ENCODE data around the gene C19orf67.
"Not testable (repeated sequence)": the region's sequence is repeated elsewhere in the genome, so short reads cannot be mapped to it uniquely, and the experiment has no call there.

The C19orf67 gene

GRCh38 chr19:14055396-14055795, 30.2 kb downstream of the C19orf67 start:
- no peak for DNase-seq

- no peak for DNase-seq
These were observed 30.9 kb downstream of the C19orf67 start for GRCh38 chr19:14054721-14055120.

- DNase-seq = no peak
These were observed 31.5 kb downstream of the C19orf67 start for GRCh38 chr19:14054099-14054498.

DNA sequence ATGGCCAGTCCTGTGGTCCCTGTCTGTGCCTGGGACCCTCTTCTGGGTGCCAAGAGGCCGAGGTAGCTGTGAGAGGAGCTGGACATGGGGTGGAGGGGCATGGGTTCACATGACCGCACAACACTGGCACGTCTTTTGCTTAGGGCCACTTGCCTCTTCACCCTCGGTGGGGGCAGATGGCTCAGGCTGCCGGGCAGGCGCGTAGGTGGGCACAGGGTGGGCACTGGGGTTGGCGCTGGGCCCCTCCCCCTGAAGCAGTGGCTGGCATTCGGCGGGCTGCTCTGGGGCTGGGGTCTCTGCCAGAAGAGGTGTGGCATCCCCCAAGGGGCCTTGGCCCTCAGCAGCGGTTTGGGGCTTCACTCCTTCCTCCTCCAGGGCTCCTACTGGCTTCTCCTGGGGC, 32.1 kb downstream of the C19orf67 start:
- no peak for DNase-seq

GRCh38 chr19:14053032-14053431, 32.6 kb downstream of the C19orf67 start:
- no peak for DNase-seq

GRCh38 chr19:14052470-14052869, 33.1 kb downstream of the C19orf67 start:
- no peak for DNase-seq

GRCh38 chr19:14051980-14052379, 33.6 kb downstream of the C19orf67 start:
- no peak for DNase-seq

DNA sequence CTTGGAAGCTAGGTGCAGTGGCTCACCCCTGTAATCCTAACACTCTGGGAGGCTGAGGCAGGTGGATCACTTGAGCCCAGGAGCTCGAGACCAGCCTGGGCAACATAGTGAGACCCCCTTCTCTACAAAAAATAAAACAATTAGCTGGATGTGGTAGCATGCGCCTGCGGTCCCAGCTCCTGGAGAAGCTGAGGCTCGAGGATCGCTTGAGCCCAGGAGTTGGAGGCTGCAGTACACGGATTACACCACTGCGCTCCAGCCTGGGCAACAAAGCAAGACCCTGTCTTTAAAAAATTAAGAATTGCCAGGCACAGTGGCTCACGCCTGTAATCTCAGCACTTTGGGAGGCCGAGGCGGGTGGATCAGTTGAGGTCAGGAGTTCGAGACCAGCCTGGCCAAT, 34.6 kb downstream of the C19orf67 start:
- DNase-seq = not testable (repeated sequence)

- DNase-seq = no peak
These were observed 35.1 kb downstream of the C19orf67 start for GRCh38 chr19:14050512-14050911.

GRCh38 chr19:14048443-14049153, 37.0 kb downstream of the C19orf67 start:
- peak; percentile 85 to 88 for DNase-seq

DNA sequence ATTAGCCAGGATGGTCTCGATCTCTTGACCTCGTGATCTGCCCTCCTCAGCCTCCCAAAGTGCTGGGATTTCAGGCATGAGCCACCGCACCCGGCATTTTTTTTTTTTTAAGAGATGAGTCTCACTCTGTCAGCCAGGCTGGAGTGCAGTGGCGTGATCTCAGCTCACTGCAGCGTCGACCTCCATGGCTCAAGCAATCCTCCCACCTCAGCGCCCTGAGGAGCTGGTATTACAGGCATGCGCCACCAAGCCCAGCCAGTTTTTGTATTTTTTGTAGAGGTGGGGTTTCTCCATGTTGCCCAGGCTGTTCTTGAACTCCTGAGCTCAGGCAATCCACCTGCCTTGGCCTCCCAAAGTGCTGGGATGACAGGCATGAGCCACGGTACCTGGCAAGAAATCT, 37.7 kb downstream of the C19orf67 start:
- not testable (repeated sequence) for DNase-seq

GRCh38 chr19:14042659-14043608, 42.6 kb downstream of the C19orf67 start:
- DNase-seq = not testable (repeated sequence)

DNA sequence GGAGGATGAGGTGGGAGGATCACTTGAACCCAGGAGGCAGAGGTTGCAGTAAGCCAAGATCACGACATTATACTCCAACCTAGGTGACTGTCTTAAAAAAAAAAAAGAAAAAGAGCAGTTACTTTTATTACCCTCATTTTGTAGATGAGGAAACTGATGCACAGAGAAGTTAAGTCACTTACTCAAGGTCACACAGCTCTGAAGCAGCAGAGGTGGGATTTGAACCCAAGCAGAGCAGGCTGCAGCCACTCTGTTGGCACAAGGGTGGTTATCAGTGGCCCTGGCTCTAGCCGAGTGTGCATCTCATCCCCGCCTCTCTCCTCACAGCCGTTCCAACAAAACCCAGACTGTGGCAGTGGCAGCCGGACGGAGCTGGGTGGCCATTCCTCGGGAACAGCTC, 46.4 kb downstream of the C19orf67 start:
- no peak for DNase-seq

- no peak for DNase-seq
These were observed 49.9 kb downstream of the C19orf67 start for GRCh38 chr19:14035706-14036105.

DNA sequence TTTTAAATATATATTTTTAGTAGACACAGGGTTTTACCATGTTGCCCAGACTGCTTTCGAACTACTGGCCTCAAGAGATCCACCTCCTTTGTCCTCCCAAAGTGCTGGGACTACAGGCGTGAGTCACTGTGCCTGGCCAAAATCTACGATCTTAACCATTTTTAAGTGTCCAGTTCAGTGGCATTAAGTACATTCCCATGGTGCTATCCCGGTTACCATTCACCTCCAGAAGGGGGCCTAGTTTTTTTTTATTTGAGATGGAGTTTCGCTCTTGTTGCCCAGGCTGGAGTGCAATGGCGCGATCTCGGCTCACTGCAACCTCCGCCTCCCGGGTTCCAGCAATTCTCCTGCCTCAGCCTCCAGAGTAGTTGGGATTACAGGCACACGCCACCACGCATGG, 50.4 kb downstream of the C19orf67 start:
- DNase-seq = not testable (repeated sequence)

DNA sequence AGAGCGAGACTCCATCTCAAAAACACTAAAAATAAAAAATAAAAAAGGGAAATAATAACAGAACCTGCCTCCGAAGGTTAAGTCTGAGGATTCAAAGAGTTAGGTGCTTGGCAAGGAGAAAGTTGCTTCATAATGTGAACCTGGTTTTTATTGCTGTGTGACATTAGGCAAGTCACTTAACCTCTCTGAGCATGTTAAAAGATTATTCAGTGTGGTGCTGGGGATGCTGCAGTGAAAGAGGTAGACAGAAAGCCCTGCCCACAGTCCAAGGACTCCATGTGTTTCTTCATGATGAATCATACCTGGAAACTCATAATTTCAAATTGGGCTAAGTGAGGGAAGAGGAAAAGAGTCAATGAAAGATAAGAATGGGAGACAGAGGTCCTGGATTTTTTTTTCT, 51.6 kb downstream of the C19orf67 start:
- no peak for DNase-seq

DNA sequence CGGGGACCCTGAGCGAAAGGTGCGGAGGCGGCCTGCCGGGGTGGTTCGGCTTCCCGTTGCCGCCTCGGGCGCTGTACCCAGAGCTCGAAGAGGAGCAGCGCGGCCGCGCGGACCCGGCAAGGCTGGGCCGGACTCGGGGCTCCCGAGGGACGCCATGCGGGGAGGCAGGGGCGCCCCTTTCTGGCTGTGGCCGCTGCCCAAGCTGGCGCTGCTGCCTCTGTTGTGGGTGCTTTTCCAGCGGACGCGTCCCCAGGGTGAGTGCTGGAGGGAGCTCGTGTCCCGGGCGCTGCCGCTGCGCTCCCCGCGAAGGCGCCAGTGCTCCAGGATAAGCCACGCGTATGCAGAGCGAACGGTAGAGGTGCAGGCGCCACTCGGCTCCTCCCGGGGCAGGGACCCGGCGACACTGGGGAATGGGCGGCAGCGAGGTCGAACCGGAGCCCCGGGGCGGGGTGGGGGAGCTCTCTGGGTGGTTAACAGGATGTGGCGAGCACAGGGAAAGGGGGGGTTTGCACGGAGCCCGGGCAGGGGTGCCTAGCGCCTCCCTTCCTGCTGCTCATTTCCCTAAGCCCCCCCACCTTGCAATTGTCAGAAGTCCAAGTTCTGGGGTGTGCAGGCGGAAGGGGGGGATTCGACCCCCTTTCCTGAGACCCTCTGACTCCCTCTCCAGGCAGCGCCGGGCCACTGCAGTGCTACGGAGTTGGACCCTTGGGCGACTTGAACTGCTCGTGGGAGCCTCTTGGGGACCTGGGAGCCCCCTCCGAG, 53.7 kb downstream of the C19orf67 start, which contains the start of gene IL27RA:
Gene IL27RA (plus strand): TSS at position 44 of the 762 bp plus-strand sequence. CDS start 111 bp downstream, at position 155.
- DNase-seq = peak; percentile 73 to 81
